ENCODE data around the gene RILPL2.

DNA sequence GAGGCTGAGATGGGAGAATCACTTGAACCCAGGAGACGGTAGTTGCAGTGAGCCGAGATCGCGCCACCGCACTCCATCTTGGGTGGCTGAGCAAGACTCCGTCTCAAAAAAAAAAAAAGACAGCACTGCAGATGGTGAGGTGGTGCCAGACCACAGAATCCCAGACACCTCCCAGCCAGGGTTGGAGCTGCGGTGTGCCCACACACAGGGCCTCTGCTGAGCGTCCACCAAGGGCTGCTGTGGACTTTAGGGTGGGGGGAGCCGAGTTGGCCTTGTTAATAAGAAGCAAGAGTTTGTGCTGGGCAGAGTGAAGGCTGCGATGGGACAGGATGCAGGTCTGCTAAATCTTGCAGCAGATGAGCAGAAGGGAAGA lies 38.3 kb downstream of the RILPL2 start:
- TF ChIP-seq POLR2AphosphoS5 (IDR thresholded peaks at IDR 0.05; ENCODE audit: insufficient read depth in 1 of 2, low read depth in 1 of 2), result no peak
- TF ChIP-seq CTCF (IDR thresholded peaks at IDR 0.05), result no peak
- TF ChIP-seq POLR2A (IDR thresholded peaks at IDR 0.05), result no peak

Measured in vagina (tissue), 2 donors.